ENCODE measurements around the gene STXBP2.

- TF ChIP-seq CTCF (IDR thresholded peaks at IDR 0.05; ENCODE audit: low read length), result no peak
- no peak for TF ChIP-seq EZH2 (optimal IDR thresholded peaks at IDR 0.05; ENCODE audit: low read depth, low read length)
Measured at GRCh38 chr19:7640803-7641202, 3.9 kb downstream of the STXBP2 start.

All from MM.1S (cell line).